ENCODE data around the gene HMGN4.
"Not testable (repeated sequence)": the region's sequence is repeated elsewhere in the genome, so short reads cannot be mapped to it uniquely, and the experiment has no call there.

Gene HMGN4

GRCh38 chr6:26522486-26523228, 15.5 kb upstream of the HMGN4 start:
- DNase-seq, ATAC-seq: not testable (repeated sequence)

- not testable (repeated sequence) for DNase-seq, ATAC-seq
Measured at GRCh38 chr6:26524314-26524713, 13.9 kb upstream of the HMGN4 start.

DNA sequence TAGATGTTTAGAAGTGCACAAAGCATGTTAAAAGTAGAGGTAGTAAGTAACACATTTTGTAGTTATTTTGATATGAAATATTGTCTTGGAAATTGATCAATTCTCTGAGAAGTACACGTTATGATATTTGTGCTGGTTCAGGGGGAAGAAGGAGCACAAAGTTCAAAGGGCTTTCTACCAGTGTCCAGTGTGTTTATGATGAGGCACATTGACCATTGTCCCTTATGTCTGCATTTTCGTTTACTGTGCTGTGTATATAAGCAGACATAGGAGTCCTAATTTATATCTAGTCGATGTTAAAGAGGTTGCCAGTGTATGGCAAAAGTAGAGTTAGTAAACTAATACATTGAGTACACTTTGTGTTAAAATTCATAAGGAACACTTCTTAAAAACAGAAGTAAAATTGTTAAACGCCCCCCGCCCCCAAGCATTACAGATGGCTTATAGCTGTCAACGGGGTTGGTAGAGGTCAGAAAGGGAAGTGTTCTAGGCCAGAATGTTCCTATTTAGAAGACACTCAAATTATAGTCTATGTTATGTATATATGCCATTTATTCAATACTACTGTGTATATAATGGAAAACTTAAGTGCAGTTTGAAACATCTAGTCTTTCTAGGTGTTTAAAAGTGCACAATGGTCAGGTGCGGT, 13.3 kb upstream of the HMGN4 start:
- ATAC-seq (no peak), DNase-seq (no peak)

- no peak for ATAC-seq
Measured at GRCh38 chr6:26525838-26526237, 12.3 kb upstream of the HMGN4 start.

DNA sequence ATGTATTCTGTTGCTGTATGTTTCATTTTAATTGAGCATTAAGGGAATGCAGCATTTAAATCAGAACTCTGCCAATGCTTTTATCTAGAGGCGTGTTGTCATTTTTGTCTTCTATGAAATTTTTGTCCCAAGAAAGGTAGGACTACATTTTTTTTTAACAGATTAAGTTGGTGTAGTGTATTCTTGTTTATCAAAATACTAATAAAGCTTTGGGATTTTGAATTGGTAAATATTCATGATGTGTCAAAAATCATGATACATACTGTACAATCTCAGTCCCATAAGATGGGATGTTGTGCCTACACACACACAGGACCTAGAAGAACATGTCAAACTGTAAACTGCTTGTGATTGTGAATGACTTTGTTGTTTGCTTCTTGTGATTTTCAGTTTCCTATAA, 11.2 kb upstream of the HMGN4 start:
- DNase-seq, result no peak
- no peak for ATAC-seq

More at GRCh38 chr6:26525838-26526237, 12.3 kb upstream of the HMGN4 start:
- DNase-seq, result no peak

- no peak for ATAC-seq
- no peak for DNase-seq
Measured at GRCh38 chr6:26530203-26530602, 8.0 kb upstream of the HMGN4 start.

GRCh38 chr6:26531897-26532296, 6.3 kb upstream of the HMGN4 start:
- DNase-seq, result no peak
- ATAC-seq, result no peak

- DNase-seq, result peak; percentile 90
- peak; percentile 51 for ATAC-seq
Measured at GRCh38 chr6:26532699-26533531, 5.3 kb upstream of the HMGN4 start.

DNA sequence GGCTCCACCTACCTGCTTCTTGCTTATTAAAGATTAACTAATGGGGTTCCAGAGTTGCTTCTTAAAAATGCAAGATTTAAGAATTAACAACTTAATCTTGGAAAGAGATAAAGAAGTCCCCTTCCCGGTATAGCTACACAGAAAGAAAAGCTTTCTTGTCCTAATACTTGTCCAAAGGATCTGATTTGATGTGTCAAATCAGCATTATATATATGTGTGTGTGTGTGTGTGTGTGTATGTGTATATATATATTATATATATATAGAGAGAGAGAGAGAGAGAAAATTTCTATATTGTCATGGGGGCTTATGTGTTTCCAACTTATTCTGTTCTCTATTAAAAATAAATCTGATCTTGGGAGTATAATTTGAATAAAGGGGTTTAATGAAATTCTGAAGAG, 4.6 kb upstream of the HMGN4 start:
- ATAC-seq (no peak), DNase-seq (no peak)

- no peak for DNase-seq
- no peak for ATAC-seq
Measured at GRCh38 chr6:26534681-26535465, 3.3 kb upstream of the HMGN4 start.

GRCh38 chr6:26536571-26537159, 1.5 kb upstream of the HMGN4 start:
- ATAC-seq (peak; percentile 8), DNase-seq (peak; percentile 45)

GRCh38 chr6:26537160-26537845, 863 bp upstream of the HMGN4 start:
- ATAC-seq (peak; percentile 66), DNase-seq (peak; percentile 88)

- ATAC-seq (no peak), DNase-seq (no peak)
Measured at GRCh38 chr6:26538572-26538902, 371 bp downstream of the HMGN4 start.

GRCh38 chr6:26539071-26539615, 977 bp downstream of the HMGN4 start:
- DNase-seq (no peak), ATAC-seq (no peak)

DNA sequence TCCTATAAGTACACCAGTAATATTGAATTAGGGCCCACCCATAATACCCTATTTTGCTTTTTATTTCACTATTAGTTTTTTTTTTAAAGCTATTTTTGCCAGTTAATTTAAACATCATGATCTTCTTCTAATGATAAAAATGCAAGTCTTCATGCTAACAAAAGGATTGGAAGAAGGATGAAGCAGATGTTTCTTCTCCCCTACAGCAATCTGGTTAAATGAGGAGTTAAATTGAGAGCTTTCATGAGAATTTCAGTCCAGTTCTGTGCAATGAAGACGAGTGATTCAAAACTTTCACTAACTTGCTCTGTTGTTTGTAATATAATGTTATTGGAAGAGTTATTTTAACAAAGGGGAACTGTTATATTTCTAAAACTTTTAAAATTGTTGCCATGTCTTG, 3.4 kb downstream of the HMGN4 start:
- no peak for ATAC-seq
- no peak for DNase-seq

- no peak for DNase-seq
- peak; percentile 59 for ATAC-seq
Measured at GRCh38 chr6:26543953-26544352, 5.8 kb downstream of the HMGN4 start.

- no peak for ATAC-seq
- no peak for DNase-seq
Measured at GRCh38 chr6:26544473-26544872, 6.3 kb downstream of the HMGN4 start.

- ATAC-seq, result no peak
- DNase-seq, result no peak
Measured at GRCh38 chr6:26545627-26546026, 7.5 kb downstream of the HMGN4 start.

DNA sequence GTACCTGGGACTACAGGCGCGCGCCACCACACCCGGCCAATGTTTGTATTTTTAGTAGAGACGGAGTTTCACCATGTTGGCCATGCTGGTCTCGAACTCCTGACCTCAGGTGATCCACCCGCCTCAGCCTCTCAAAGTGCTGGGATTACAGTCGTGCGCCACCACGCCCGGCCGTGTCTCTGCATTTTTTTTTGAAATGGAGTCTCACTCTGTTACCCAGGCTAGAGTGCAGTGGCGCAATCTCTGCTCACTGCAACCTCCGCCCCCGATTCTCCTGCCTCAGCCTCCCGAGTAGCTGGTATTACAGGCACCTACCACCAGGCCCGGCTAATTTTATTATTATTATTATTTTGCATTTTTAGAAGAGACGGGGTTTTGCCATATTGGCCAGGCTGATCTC, 9.2 kb downstream of the HMGN4 start:
- not testable (repeated sequence) for DNase-seq, ATAC-seq

DNA sequence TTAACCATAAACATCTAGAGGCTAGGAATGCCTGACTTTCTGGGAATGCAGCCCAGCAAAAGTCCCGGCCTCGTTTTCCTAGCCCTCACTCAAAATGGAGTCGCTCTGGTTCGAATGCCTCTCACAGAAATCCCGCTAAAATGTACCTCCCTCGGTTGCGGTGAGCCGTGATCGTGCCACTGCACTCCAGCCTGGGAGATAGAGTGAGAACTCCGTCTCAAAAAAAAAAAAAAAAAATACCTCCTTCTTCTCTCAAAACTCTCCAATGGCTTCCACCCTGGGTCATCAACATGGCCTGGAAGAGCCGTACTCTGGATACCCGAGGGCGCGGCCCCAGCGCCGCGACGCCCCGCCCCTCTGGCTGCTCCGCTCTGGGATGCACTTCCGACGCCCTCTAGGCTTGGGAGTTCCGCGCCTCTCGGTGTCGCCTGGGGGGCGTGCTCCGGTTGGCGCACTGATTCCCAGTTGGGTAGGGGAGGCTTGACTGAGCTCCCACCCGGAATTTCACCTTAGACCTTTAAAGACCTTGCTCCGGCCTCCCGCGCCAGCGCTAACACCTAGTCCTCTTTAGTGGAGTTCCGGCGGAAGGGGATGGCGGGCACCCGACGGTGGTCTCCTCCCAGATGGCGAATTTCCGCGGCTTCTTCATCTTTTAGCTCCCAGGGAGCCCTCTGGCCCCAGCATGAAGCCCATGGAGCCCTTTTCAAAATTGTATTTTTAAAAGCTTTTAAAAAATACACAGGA, 12.3 kb downstream of the HMGN4 start:
- DNase-seq, result peak; percentile 77
- peak; percentile 50 for ATAC-seq
